Uterus (tissue), 4 donors: ENCODE measurements around the gene IL1R1. TPM values are rescaled to one million over a fixed set of nuclear protein-coding genes. Genes with fewer than 3 reads are reported as not detected.

Experiments
- DNase-seq, 2 donors: peaks; one replicate each; pipeline ENCODE4 v3.0.0-alpha.2; 2019 to 2020
- H3K27ac ChIP-seq, 2 donors: fragments of 200-600 bp; sonication (generic); 1 replicate in 1 of 2; 2 replicates in 1 of 2; pipeline ENCODE4 v1.5.1; 2016 to 2018
- H3K27me3 ChIP-seq, 2 donors: fragments of 200-600 bp; sonication (generic); one replicate each; pipeline ENCODE4 v1.5.1; 2018 to 2019; ENCODE audit warnings: control low read depth in 1 of 2
- H3K36me3 ChIP-seq, 2 donors: fragments of 200-600 bp; sonication (generic); one replicate each; pipeline ENCODE4 v1.5.1; 2019; ENCODE audit warnings: control low read depth in 1 of 2
- H3K4me1 ChIP-seq, 2 donors: fragments of 200-600 bp; sonication (generic); one replicate each; pipeline ENCODE4 v1.5.1; 2018 to 2019; ENCODE audit warnings: control low read depth in 1 of 2
- H3K4me3 ChIP-seq, 2 donors: fragments of 200-600 bp; sonication (generic); 1 replicate in 1 of 2; 2 replicates in 1 of 2; pipeline ENCODE4 v1.5.1; 2018 to 2019; ENCODE audit warnings: mild to moderate bottlenecking in 1 of 2
- H3K9me3 ChIP-seq, 2 donors: fragments of 200-600 bp; sonication (generic); one replicate each; pipeline ENCODE4 v1.5.1; 2019; ENCODE audit warnings: control low read depth in 1 of 2
- CTCF ChIP-seq, 4 experiments: fragments of 200-600 bp in 2 of 4; fragments of 450-650 bp in 2 of 4; sonication (generic) in 2 of 4; IDR thresholded peaks; one replicate each; pipeline ENCODE4 v1.5.1; 2016 to 2019; ENCODE audit warnings: antibody characterized with exemption in 4 of 4, mild to moderate bottlenecking in 2 of 4, moderate library complexity in 1 of 4
- POLR2A ChIP-seq, 2 donors: fragments of 450-650 bp; IDR thresholded peaks; one replicate each; pipeline ENCODE4 v1.6.1; 2016; ENCODE audit warnings: antibody characterized with exemption in 2 of 2, mild to moderate bottlenecking in 1 of 2, moderate library complexity in 1 of 2
- intact Hi-C: fragments of 100-400 bp; cut with DNase I; formaldehyde crosslinking; loops from one replicate; pipeline ENCODE4 v1.15.1; 2023; ENCODE audit warnings: low total_unique reads
- total RNA-seq, 4 donors: library from RNA; depleted of rRNA in 3 of 4; stranded (reverse); fragments of >200 nt in 3 of 4; gene quantifications; one replicate each; pipeline versions ENCODE4 v1.1.0 to v1.2.4, GENCODE V29; 2014 to 2023
- donor health status: DM: yes; HTN: yes; CAD: no.

IL1R1 gene
- total RNA-seq, 4 donors from 2014 or later: 43.8 to 94.9 (median 70.1) TPM

- DNase-seq: no peak
- Histone ChIP-seq H3K36me3 (no peaks in the 10 kb centered on the region), H3K27ac (no peak overlapping the region), H3K9me3 (no peaks in the 10 kb centered on the region), H3K4me3 (no peak overlapping the region), H3K27me3 (no peaks in the 10 kb centered on the region), H3K4me1 (no peaks in the 10 kb centered on the region)
- intact Hi-C loops: no loop called here
- TF ChIP-seq CTCF (IDR thresholded peaks at IDR 0.05) (no peak), POLR2A (IDR thresholded peaks at IDR 0.05) (no peak)
Measured at GRCh38 chr2:102176172-102176571, 33.6 kb downstream of the IL1R1 start.

GRCh38 chr2:102177814-102178478 lies 35.4 kb downstream of the IL1R1 start:
- no peak for DNase-seq
- Histone ChIP-seq H3K36me3 (no peaks in the 10 kb centered on the region), H3K27ac (no peak overlapping the region), H3K9me3 (no peaks in the 10 kb centered on the region), H3K4me1 (no peaks in the 10 kb centered on the region), H3K4me3 (no peak overlapping the region), H3K27me3 (no peaks in the 10 kb centered on the region)
- intact Hi-C loops: no loop called here
- TF ChIP-seq POLR2A (IDR thresholded peaks at IDR 0.05): no peak
- TF ChIP-seq CTCF (IDR thresholded peaks at IDR 0.05): no peak

- no peak overlapping the region for H3K4me3 ChIP-seq
- no peak for TF ChIP-seq CTCF (IDR thresholded peaks at IDR 0.05)
- no peak for TF ChIP-seq POLR2A (IDR thresholded peaks at IDR 0.05)
- no peak overlapping the region for H3K27ac ChIP-seq
- intact Hi-C loops: no loop called here
- H3K9me3 ChIP-seq: no peaks in the 10 kb centered on the region
- no peak for DNase-seq
- H3K36me3 ChIP-seq: no peaks in the 10 kb centered on the region
- no peaks in the 10 kb centered on the region for H3K4me1 ChIP-seq
- no peaks in the 10 kb centered on the region for H3K27me3 ChIP-seq
Measured at GRCh38 chr2:102179061-102179460, 36.5 kb downstream of the IL1R1 start.

- intact Hi-C loops: no loop called here
Measured at GRCh38 chr2:102179788-102180686, 37.5 kb downstream of the IL1R1 start.

More at GRCh38 chr2:102179788-102180686, 37.5 kb downstream of the IL1R1 start:
- DNase-seq: no peak
- Histone ChIP-seq H3K27ac (no peak overlapping the region), H3K9me3 (no peaks in the 10 kb centered on the region), H3K27me3 (no peaks in the 10 kb centered on the region), H3K4me1 (no peaks in the 10 kb centered on the region), H3K36me3 (no peaks in the 10 kb centered on the region), H3K4me3 (no peak overlapping the region)
- TF ChIP-seq POLR2A (IDR thresholded peaks at IDR 0.05): no peak
- no peak for TF ChIP-seq CTCF (IDR thresholded peaks at IDR 0.05)
